GM19438 (cell line): Measurements from ENCODE around the gene MTA1.

ENCODE experiments used
- ATAC-seq: cut with Tn5 transposase; IDR thresholded peaks from one replicate; pipeline ENCODE4 v1.9.1; 2021; ENCODE audit warnings: low read depth; ENCODE audit not compliant: unreplicated experiment

Gene MTA1

GRCh38 chr14:105455766-105456660, 36.4 kb downstream of the MTA1 start:
- ATAC-seq, result no peak

GRCh38 chr14:105456736-105457617, 37.4 kb downstream of the MTA1 start:
- no peak for ATAC-seq

GRCh38 chr14:105458010-105458409, 38.4 kb downstream of the MTA1 start:
- no peak for ATAC-seq

GRCh38 chr14:105458571-105458970, 38.9 kb downstream of the MTA1 start:
- no peak for ATAC-seq

- no peak for ATAC-seq
Observed at GRCh38 chr14:105460116-105460515, 40.5 kb downstream of the MTA1 start.

GRCh38 chr14:105460616-105461015, 41.0 kb downstream of the MTA1 start:
- ATAC-seq, result no peak

- ATAC-seq, result no peak
Observed at GRCh38 chr14:105461903-105462302, 42.3 kb downstream of the MTA1 start.

- ATAC-seq, result no peak
Observed at GRCh38 chr14:105464501-105464900, 44.9 kb downstream of the MTA1 start.

GRCh38 chr14:105465209-105466031, 45.8 kb downstream of the MTA1 start:
- no peak for ATAC-seq

- no peak for ATAC-seq
Observed at GRCh38 chr14:105466531-105467248, 47.1 kb downstream of the MTA1 start.

- no peak for ATAC-seq
Observed at GRCh38 chr14:105467249-105467941, 47.8 kb downstream of the MTA1 start.

GRCh38 chr14:105467942-105468471, 48.4 kb downstream of the MTA1 start:
- ATAC-seq, result no peak

GRCh38 chr14:105468621-105469241, 49.1 kb downstream of the MTA1 start:
- ATAC-seq, result no peak

- no peak for ATAC-seq
Observed at GRCh38 chr14:105469456-105470349, 50.1 kb downstream of the MTA1 start.

- ATAC-seq, result no peak
Observed at GRCh38 chr14:105470350-105471296, 51.0 kb downstream of the MTA1 start.

- no peak for ATAC-seq
Observed at GRCh38 chr14:105471297-105471821, 51.7 kb downstream of the MTA1 start.
